Measurements from ENCODE around the gene SSX2IP. TPM values are rescaled to one million over a fixed set of nuclear protein-coding genes. Genes with fewer than 3 reads are reported as not detected.

The SSX2IP gene
- total RNA-seq, 1 donor, result 40.3 TPM

Other genes with a start within 250 kb of the SSX2IP start
- 17.9 and 51.6 TPM in 2 replicates for gene RPF1, start 211.2 kb downstream of the SSX2IP start, total RNA-seq (ENCODE audit: low replicate concordance)
- 0.41 and 3.0 TPM in 2 replicates for gene SPATA1, start 184.1 kb downstream of the SSX2IP start, total RNA-seq (ENCODE audit: low replicate concordance)
- 1.6 and 54.1 TPM in 2 replicates for gene GNG5, start 183.9 kb downstream of the SSX2IP start, total RNA-seq (ENCODE audit: low replicate concordance)
- gene CTBS, start 116.0 kb downstream of the SSX2IP start, total RNA-seq (ENCODE audit: low replicate concordance), result 14.5 and 23.0 TPM in 2 replicates
- gene LPAR3, start 202.7 kb upstream of the SSX2IP start, total RNA-seq (ENCODE audit: low replicate concordance), result 1.8 and 3.6 TPM in 2 replicates